ENCODE data around the gene ARHGEF10L.
A peak's percentile ranks its signal among the peaks of the same experiment; 100 is the strongest.
"Not testable (repeated sequence)": the region's sequence is repeated elsewhere in the genome, so short reads cannot be mapped to it uniquely, and the experiment has no call there.

Gene ARHGEF10L

DNA sequence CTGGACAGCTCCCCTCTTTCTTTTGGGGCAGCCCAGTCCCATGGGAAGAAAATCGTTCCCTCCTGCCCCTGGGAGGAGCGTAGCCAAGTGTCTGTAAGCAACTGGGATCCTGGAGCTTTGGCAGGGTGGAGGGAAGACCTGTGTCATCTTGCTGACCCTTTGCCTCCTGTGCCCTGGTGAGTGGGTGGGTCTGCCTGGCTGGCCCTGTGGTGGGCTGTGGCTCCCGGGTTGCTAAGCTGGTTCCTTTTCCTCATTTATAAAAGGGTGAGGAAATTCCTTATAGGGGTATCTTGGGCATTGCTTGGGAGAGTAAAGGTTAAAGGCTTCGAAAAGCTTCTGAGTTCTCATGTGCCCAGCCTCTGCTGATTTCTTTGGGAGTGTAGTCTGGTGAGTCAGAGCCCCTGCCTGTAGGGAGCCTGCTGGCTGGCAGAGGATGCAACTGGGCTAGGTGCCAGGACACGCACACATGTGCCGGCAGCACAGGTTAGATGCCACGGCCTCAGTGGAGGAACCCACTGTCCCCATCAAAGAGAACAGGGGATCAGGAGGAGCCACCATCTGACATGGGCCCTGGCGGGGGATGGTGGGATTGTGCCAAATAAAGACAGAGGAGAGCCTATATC is 85.2 kb downstream of the ARHGEF10L start:
- TF ChIP-seq, protein P1, sequence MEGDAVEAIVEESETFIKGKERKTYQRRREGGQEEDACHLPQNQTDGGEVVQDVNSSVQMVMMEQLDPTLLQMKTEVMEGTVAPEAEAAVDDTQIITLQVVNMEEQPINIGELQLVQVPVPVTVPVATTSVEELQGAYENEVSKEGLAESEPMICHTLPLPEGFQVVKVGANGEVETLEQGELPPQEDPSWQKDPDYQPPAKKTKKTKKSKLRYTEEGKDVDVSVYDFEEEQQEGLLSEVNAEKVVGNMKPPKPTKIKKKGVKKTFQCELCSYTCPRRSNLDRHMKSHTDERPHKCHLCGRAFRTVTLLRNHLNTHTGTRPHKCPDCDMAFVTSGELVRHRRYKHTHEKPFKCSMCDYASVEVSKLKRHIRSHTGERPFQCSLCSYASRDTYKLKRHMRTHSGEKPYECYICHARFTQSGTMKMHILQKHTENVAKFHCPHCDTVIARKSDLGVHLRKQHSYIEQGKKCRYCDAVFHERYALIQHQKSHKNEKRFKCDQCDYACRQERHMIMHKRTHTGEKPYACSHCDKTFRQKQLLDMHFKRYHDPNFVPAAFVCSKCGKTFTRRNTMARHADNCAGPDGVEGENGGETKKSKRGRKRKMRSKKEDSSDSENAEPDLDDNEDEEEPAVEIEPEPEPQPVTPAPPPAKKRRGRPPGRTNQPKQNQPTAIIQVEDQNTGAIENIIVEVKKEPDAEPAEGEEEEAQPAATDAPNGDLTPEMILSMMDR (IDR thresholded peaks at IDR 0.05; ENCODE audit: low read depth, low read length, missing control alignments), result no peak
- in situ Hi-C loops (cut with HindIII; ENCODE audit: low pct_ligation_motif_present, low sequenced_read_pairs), result no loop called here
- no peak overlapping the region for H3K4me3 ChIP-seq (ENCODE audit: low read depth, low read length)
- peaks cover 2% of the 10 kb centered on the region for H3K36me3 ChIP-seq (replicated peaks)
- DNase-seq, result peak; percentile 41
- no peaks in the 10 kb centered on the region for H3K27me3 ChIP-seq (replicated peaks)
- no peak overlapping the region for H3K27ac ChIP-seq

DNA sequence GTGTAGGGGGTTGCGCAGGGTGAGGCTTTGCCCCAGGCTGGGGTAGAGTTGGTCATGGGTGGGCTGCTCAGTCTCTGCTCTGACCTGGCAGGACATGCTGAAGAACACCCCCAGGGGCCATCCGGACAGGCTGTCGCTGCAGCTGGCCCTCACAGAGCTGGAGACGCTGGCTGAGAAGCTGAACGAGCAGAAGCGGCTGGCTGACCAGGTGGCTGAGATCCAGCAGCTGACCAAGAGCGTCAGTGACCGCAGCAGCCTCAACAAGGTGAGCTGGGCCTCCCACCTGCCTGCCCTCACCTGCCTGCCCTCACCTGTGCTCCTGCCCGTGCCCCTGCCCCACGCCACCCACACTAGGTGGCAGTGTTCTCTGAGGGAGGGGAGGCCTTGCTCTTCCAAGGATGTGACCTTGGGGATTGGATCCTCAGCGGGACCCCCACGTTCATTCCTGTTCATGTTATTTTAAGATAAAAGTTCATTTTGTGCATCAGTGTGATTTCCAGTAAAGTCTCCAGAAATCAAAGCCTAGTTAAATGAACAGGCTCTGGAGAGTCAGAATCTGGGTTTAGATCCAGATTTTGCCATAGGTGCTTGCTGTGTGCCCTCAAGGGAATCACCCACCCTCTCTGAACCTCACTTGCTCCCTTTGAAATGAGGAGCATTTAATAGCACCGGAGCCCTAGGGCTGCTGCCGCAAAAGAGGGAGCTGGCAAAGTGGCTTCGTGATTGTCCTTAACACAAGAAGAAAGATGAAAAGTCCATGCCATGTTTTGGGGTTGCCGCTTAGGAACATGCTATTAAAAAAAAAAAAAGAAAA is 87.9 kb downstream of the ARHGEF10L start:
- DNase-seq, result no peak
- Histone ChIP-seq H3K27ac (no peak overlapping the region), H3K36me3 (replicated peaks) (peaks cover 3% of the 10 kb centered on the region), H3K4me3 (ENCODE audit: low read depth, low read length) (no peak overlapping the region), H3K27me3 (replicated peaks) (no peaks in the 10 kb centered on the region)
- TF ChIP-seq, protein P1 (IDR thresholded peaks at IDR 0.05; ENCODE audit: low read depth, low read length, missing control alignments), result no peak
- in situ Hi-C loops (cut with HindIII; ENCODE audit: low pct_ligation_motif_present, low sequenced_read_pairs), result no loop called here

DNA sequence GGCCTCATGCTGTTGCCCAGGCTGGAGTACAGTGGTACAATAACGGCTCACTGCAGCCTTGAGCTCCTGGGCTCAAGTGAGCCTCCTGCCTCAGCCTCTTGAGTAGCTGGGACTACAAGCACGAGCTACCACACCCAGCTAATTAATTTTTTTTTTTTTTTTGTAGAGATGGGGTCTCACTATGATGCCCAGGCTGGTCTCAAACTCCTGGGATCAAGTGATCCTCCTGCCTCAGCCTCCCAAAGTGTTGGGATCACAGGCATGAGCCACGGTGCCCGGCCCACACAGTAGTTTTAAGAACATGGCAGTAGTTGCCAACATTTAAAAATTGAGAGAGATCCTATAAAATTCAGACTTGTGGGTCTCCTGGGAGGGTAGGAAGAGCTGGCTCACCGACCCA is 89.5 kb downstream of the ARHGEF10L start:
- DNase-seq; H3K27ac ChIP-seq; H3K4me3 ChIP-seq (ENCODE audit: low read depth, low read length); H3K27me3 ChIP-seq (replicated peaks); H3K36me3 ChIP-seq (replicated peaks); in situ Hi-C loops (cut with HindIII; ENCODE audit: low pct_ligation_motif_present, low sequenced_read_pairs): not testable (repeated sequence)

DNA sequence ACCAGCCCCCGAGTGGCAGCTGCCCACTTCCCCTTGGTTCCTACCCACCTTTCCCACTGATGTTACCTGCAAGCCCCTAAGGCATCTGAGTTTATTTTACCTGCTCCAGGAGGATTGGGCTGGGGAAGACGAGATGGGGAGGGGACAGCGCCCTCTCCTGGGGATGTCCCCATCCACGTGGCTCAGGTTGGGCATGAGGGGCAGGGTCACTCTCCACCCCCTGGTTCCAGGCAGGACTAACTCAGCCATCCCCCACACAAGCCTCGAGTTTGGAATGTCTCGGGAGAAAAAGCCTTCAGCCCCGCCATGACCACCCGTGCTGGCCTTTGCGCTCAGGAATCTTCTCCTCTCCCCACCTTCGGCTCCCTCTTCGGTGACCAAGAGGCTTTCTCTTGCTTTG is 90.0 kb downstream of the ARHGEF10L start:
- no peak for DNase-seq
- Histone ChIP-seq H3K27ac (no peak overlapping the region), H3K27me3 (replicated peaks) (no peaks in the 10 kb centered on the region), H3K4me3 (ENCODE audit: low read depth, low read length) (no peak overlapping the region), H3K36me3 (replicated peaks) (peaks cover 3% of the 10 kb centered on the region)
- in situ Hi-C loops (cut with HindIII; ENCODE audit: low pct_ligation_motif_present, low sequenced_read_pairs), result no loop called here
- TF ChIP-seq, protein P1 (IDR thresholded peaks at IDR 0.05; ENCODE audit: low read depth, low read length, missing control alignments), result peak; percentile 50

DNA sequence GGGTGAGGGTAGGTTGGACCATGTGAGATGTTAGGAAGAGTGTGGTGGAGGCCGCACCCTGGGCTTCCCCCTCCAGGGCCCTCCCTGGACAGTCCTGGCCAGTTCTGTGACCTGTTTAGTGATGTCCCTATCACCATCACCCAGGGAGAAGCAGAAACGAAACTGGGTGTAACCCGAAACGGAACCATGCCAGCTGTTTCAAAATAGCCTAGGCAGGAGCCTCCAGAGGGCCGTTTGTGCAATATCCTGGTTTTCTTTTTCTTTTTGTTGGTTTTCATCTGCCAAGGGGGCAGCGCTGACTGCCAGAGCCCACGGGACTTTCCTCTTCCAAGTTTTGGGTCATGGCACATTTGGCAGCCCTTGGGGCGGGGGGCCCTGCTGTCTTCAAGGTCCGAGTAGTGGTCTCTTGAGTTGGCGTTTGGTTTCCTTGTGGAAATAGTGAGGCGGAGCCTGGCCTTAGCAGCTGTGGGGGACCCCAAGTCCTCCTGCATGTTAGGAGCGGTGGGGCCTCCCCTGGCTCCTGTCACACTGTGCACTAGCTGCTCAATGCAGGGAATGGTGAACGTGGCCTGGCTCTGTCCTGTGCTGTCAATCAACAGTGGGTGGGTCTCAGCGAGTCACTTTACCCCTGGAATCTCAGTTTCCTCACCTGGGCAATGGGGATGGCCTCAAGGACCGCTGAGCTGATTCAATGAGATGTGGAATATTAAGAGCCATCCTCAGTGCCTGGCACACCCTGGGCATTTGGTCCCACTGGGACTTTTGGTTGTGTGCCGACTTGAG is 90.7 kb downstream of the ARHGEF10L start:
- in situ Hi-C loops (cut with HindIII; ENCODE audit: low pct_ligation_motif_present, low sequenced_read_pairs), result no loop called here
- DNase-seq, result no peak
- Histone ChIP-seq H3K4me3 (ENCODE audit: low read depth, low read length) (no peak overlapping the region), H3K36me3 (replicated peaks) (peaks cover 3% of the 10 kb centered on the region), H3K27ac (no peak overlapping the region), H3K27me3 (replicated peaks) (no peaks in the 10 kb centered on the region)
- TF ChIP-seq, protein P1 (IDR thresholded peaks at IDR 0.05; ENCODE audit: low read depth, low read length, missing control alignments), result no peak

DNA sequence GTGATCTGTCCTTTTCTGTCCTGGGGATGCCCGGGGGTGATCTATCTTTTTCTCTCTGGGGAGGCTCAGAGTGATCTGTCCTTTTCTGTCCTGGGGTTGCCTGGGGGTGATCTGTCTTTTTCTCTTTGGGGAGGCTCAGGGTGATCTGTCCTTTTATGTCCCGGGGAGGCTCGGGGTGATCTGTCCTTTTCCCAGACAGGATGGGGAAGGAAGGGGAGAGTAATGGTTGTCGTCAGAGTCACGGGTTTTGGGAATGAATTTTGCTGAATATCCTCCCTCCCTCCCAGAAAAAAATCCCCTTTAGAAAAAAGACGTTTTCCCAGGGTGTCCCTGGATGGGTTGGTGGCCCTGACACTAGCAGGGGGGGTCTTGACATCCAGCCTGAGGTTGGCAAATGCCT is 91.5 kb downstream of the ARHGEF10L start:
- in situ Hi-C loops (cut with HindIII; ENCODE audit: low pct_ligation_motif_present, low sequenced_read_pairs), result no loop called here
- Histone ChIP-seq H3K4me3 (ENCODE audit: low read depth, low read length) (no peak overlapping the region), H3K36me3 (replicated peaks) (peaks cover 3% of the 10 kb centered on the region), H3K27ac (no peak overlapping the region), H3K27me3 (replicated peaks) (no peaks in the 10 kb centered on the region)
- TF ChIP-seq, protein P1 (IDR thresholded peaks at IDR 0.05; ENCODE audit: low read depth, low read length, missing control alignments), result no peak
- no peak for DNase-seq
